Ectodermal cell (in vitro differentiated cells): Measurements from ENCODE around the gene GSS.

ENCODE experiments used
- H3K27ac ChIP-seq: 2 replicates; pipeline ENCODE4 v1.7.0; 2013; ENCODE audit warnings: mild to moderate bottlenecking, low read depth, low read length; ENCODE audit not compliant: insufficient read depth, poor library complexity, severe bottlenecking
- H3K27me3 ChIP-seq: 2 replicates; pipeline ENCODE4 v1.7.0; 2013; ENCODE audit warnings: mild to moderate bottlenecking, low read length; ENCODE audit not compliant: insufficient read depth, control insufficient read depth, poor library complexity, severe bottlenecking
- H3K36me3 ChIP-seq: one replicate; pipeline ENCODE4 v1.7.0; 2013; ENCODE audit warnings: low read length; ENCODE audit not compliant: control insufficient read depth, insufficient read depth
- H3K4me1 ChIP-seq: one replicate; pipeline ENCODE4 v1.7.0; 2013; ENCODE audit warnings: low read length; ENCODE audit not compliant: control insufficient read depth, insufficient read depth
- H3K4me3 ChIP-seq: 2 replicates; pipeline ENCODE4 v1.7.0; 2013; ENCODE audit warnings: low read depth, low read length, control low read depth; ENCODE audit not compliant: insufficient read depth
- H3K9me3 ChIP-seq: 2 replicates; pipeline ENCODE4 v1.7.0; 2013; ENCODE audit warnings: mild to moderate bottlenecking, low read length, moderate library complexity; ENCODE audit not compliant: control insufficient read depth
- WGBS, 2 experiments: methylation state at CpG; one replicate each; pipeline ENCODE4 v1.1.7; 2013; ENCODE audit warnings: missing lambda C conversion rate in 2 of 2; 5-methylcytosine and 5-hydroxymethylcytosine counted together

Gene GSS

DNA sequence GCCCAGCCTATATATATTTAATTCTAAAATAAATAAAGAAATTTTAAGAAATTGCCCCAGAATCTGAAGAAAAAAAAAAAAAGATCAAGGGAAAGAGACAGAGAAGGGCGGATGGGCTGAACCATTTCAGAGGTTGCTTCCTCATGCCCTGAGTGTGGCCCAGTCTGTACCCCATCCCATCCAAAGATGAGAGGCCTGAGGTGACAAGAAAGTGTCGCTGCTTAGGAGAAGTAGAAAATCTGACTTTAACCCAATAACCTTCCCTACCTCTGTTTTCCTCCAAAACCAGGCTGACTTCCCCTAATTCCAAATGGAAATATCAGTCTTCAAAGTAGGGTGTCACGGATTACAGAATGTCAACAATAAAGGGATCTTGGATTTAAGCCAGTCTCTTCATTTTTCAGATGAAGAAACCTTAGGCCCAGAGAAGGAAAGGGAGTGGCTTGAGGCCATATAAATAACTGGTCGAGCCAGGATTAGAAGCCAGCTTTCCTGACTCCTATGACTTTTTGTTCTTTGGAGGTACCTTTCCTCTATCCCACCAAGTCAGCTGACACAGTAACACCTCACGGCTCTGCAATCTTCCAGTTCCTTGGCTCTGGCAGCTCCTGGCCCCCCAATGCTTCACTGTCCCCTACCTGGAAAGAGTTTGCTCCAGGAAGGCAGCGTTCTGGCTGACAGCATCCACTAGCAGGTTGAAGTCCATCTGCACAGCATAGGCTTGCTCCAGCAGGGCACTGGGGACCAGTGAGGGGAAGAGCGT, 10.1 kb downstream of the GSS start:
- no peaks in the 10 kb centered on the region for H3K27me3 ChIP-seq
- H3K36me3 ChIP-seq: peaks cover 6% of the 10 kb centered on the region
- H3K4me3 ChIP-seq: no peak overlapping the region
- H3K27ac ChIP-seq: no peak overlapping the region
- 92 to 94% methylated on average over 7 of the region's 7 CpGs for WGBS, 2 experiments
- no peaks in the 10 kb centered on the region for H3K4me1 ChIP-seq
- no peaks in the 10 kb centered on the region for H3K9me3 ChIP-seq

GRCh38 chr20:34943808-34944567, 11.6 kb downstream of the GSS start:
- Histone ChIP-seq H3K36me3 (no peaks in the 10 kb centered on the region), H3K4me1 (no peaks in the 10 kb centered on the region), H3K27me3 (no peaks in the 10 kb centered on the region), H3K4me3 (no peak overlapping the region), H3K27ac (no peak overlapping the region), H3K9me3 (no peaks in the 10 kb centered on the region)
- 91 to 95% methylated on average over 2 of the region's 2 CpGs for WGBS, 2 experiments

- H3K27ac ChIP-seq: no peak overlapping the region
- H3K4me1 ChIP-seq: no peaks in the 10 kb centered on the region
- WGBS, 2 experiments: 95 to 96% methylated on average over 9 of the region's 9 CpGs
- no peaks in the 10 kb centered on the region for H3K9me3 ChIP-seq
- no peaks in the 10 kb centered on the region for H3K27me3 ChIP-seq
- H3K36me3 ChIP-seq: no peaks in the 10 kb centered on the region
- H3K4me3 ChIP-seq: no peak overlapping the region
These were observed 13.3 kb downstream of the GSS start for GRCh38 chr20:34942301-34942700.

GRCh38 chr20:34941226-34941625, 14.4 kb downstream of the GSS start:
- Histone ChIP-seq H3K4me3 (no peak overlapping the region), H3K9me3 (no peaks in the 10 kb centered on the region), H3K27me3 (no peaks in the 10 kb centered on the region), H3K4me1 (no peaks in the 10 kb centered on the region), H3K36me3 (peaks cover 6% of the 10 kb centered on the region), H3K27ac (no peak overlapping the region)
- 94 to 96% methylated on average over 4 of the region's 4 CpGs for WGBS, 2 experiments

GRCh38 chr20:34940081-34940481, 15.5 kb downstream of the GSS start:
- no peaks in the 10 kb centered on the region for H3K9me3 ChIP-seq
- WGBS, 2 experiments: 82 to 91% methylated on average over 1 of the region's 1 CpG
- H3K4me3 ChIP-seq: no peak overlapping the region
- H3K27me3 ChIP-seq: no peaks in the 10 kb centered on the region
- peaks cover 6% of the 10 kb centered on the region for H3K36me3 ChIP-seq
- H3K27ac ChIP-seq: no peak overlapping the region
- no peaks in the 10 kb centered on the region for H3K4me1 ChIP-seq

DNA sequence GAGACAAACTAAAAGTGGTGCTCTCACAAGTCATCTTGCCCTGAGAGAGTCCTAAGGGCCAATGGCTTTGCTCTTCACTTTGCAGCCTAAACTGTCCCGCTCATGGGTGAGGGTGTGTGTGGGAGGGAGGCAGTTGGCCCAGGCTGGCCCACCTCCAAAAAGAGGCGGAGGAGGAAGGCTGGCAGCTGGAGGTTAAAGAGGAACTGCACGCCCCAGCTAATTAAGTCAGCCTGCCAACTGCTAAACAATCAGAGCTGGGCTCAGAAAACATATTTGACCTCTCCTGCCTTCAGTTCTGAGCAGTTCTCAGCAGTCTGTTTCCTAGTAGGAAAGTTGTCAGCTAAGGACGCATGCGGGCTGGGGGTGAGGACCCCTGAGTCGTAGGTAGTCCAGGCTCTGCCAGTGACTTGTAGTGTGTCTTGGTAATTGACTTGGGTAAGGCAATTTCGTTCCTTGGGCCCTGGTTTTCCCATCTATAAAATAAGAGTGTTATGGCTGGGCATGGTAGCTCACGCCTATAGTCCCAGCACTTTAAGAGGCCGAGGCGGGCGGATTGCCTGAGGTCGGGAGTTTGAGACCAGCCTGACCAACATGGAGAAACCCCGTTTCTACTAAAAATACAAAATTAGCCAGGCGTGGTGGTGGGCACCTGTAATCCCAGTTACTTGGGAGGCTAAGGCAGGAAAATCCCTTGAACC, 17.0 kb downstream of the GSS start:
- 93 to 97% methylated on average over 14 of the region's 14 CpGs for WGBS, 2 experiments
- Histone ChIP-seq H3K36me3 (peaks cover 6% of the 10 kb centered on the region), H3K27me3 (no peaks in the 10 kb centered on the region)

GRCh38 chr20:34931771-34932170, 23.8 kb downstream of the GSS start:
- H3K27ac ChIP-seq: no peak overlapping the region
- peaks cover 11% of the 10 kb centered on the region for H3K36me3 ChIP-seq
- H3K27me3 ChIP-seq: no peaks in the 10 kb centered on the region
- WGBS, 2 experiments: 93 to 96% methylated on average over 7 of the region's 7 CpGs
- H3K4me1 ChIP-seq: no peaks in the 10 kb centered on the region
- H3K9me3 ChIP-seq: no peaks in the 10 kb centered on the region
- H3K4me3 ChIP-seq: no peak overlapping the region

More for the DNA sequence above, 17.0 kb downstream of the GSS start:
- Histone ChIP-seq H3K4me1 (no peaks in the 10 kb centered on the region), H3K4me3 (no peak overlapping the region), H3K27ac (no peak overlapping the region), H3K9me3 (no peaks in the 10 kb centered on the region)

GRCh38 chr20:34928411-34928810, 27.2 kb downstream of the GSS start:
- Histone ChIP-seq H3K4me1 (no peaks in the 10 kb centered on the region), H3K27ac (no peak overlapping the region), H3K36me3 (peaks cover 7% of the 10 kb centered on the region), H3K4me3 (no peak overlapping the region), H3K9me3 (no peaks in the 10 kb centered on the region), H3K27me3 (no peaks in the 10 kb centered on the region)
- WGBS, 2 experiments: 93 to 97% methylated on average over 2 of the region's 2 CpGs

GRCh38 chr20:34927736-34928135, 27.9 kb downstream of the GSS start:
- WGBS, 2 experiments: 83 to 98% methylated on average over 1 of the region's 1 CpG
- no peak overlapping the region for H3K27ac ChIP-seq
- no peaks in the 10 kb centered on the region for H3K9me3 ChIP-seq
- H3K36me3 ChIP-seq: peaks cover 7% of the 10 kb centered on the region
- H3K4me3 ChIP-seq: no peak overlapping the region
- no peaks in the 10 kb centered on the region for H3K4me1 ChIP-seq
- no peaks in the 10 kb centered on the region for H3K27me3 ChIP-seq

DNA sequence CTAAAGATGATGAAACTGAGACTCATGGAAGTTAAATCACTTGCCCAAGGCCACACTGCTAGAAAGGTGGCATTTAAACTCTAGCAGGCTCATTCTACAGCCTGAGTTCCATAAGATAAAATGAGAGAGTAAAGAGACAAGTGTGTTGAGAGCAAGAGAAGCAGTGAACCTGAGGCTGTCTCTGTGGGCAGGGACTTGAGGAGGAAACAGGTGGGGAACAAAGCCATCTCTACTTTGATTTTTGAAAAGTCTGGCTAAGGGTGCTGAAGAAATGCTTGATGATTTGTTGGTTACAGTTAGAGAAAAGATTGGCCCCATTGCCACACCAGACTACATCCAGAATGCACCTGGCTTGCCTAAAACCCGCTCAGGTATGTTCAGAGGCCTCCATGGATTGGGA, 29.0 kb downstream of the GSS start:
- Histone ChIP-seq H3K27me3 (no peaks in the 10 kb centered on the region), H3K9me3 (no peaks in the 10 kb centered on the region), H3K36me3 (peaks cover 7% of the 10 kb centered on the region), H3K4me1 (no peaks in the 10 kb centered on the region), H3K27ac (no peak overlapping the region), H3K4me3 (no peak overlapping the region)
- WGBS, 2 experiments: 100% methylated on average over 1 of the region's 1 CpG
